Measurements from ENCODE around the gene ACAD11. TPM values are rescaled to one million over a fixed set of nuclear protein-coding genes. Genes with fewer than 3 reads are reported as not detected.
"Not testable (repeated sequence)": the region's sequence is repeated elsewhere in the genome, so short reads cannot be mapped to it uniquely, and the experiment has no call there.

Gene ACAD11
- polyA plus RNA-seq, 4 donors = 4.9 to 55.0 (median 42.2) TPM

DNA sequence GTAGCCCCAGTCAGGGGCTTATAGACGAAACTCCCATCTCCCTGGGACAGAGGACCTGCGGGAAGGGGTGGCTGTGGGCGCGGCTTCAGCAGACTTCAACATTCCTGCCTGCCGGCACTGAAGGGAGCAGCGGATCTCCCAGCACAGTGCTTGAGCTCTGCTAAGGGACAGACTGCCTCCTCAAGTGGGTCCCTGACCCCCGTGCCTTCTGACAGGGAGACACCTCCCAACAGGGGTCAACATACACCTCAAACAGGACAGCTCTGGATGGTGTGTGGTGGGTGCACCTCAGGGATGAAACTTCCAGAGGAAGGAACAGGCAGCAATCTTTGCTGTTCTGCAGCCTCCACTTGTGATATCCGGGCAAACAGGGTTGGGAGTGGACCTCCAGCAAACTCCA is 53.0 kb downstream of the ACAD11 start:
- H3K9me3 ChIP-seq (ENCODE audit: control insufficient read depth in 2 of 2, insufficient read depth in 1 of 2, low read depth in 1 of 2, low read length in 1 of 2); DNase-seq; H3K27ac ChIP-seq (ENCODE audit: low read depth in 1 of 3, low read length in 2 of 3); H3K4me3 ChIP-seq (ENCODE audit: low read depth in 1 of 3, low read length in 3 of 3); FAIRE-seq; H3K27me3 ChIP-seq (ENCODE audit: control insufficient read depth in 3 of 3, insufficient read depth in 3 of 3, low read length in 3 of 3); H3K4me1 ChIP-seq (ENCODE audit: control insufficient read depth in 3 of 3, insufficient read depth in 2 of 3, low read depth in 1 of 3, low read length in 2 of 3); H3K36me3 ChIP-seq (ENCODE audit: control insufficient read depth in 3 of 3, insufficient read depth in 2 of 3, low read depth in 1 of 3, low read length in 3 of 3): not testable (repeated sequence)
- WGBS, 3 donors = 84 to 98% (median 97%) methylated on average over 8 of the region's 8 CpGs

DNA sequence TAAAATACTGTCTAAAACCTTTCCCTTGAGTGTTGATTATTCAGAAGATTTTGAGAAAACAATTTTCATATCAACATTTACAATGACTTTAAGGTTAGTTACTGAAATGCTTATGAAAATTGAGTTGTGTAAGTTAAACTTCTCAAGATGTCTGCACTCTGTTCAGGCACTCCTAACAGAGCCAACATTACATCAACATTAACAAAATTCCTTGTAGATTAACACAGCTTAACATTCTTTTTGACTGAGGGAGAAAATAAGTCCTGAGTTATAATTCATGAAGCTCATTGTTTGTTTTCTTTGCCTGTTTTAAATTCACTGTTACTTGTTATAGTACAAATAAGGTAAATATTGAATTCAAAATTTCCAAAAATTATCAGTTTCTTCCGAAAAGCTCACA is 53.5 kb downstream of the ACAD11 start:
- Histone ChIP-seq H3K9me3 (ENCODE audit: control insufficient read depth in 2 of 2, insufficient read depth in 1 of 2, low read depth in 1 of 2, low read length in 1 of 2) (no peaks in the 10 kb centered on the region), H3K27me3 (ENCODE audit: control insufficient read depth in 3 of 3, insufficient read depth in 3 of 3, low read length in 3 of 3) (no peaks in the 10 kb centered on the region), H3K4me1 (ENCODE audit: control insufficient read depth in 3 of 3, insufficient read depth in 2 of 3, low read depth in 1 of 3, low read length in 2 of 3) (no peaks in the 10 kb centered on the region), H3K4me3 (ENCODE audit: low read depth in 1 of 3, low read length in 3 of 3) (no peak overlapping the region), H3K36me3 (ENCODE audit: control insufficient read depth in 3 of 3, insufficient read depth in 2 of 3, low read depth in 1 of 3, low read length in 3 of 3) (peaks cover 0 to 10% (median 2%) of the 10 kb centered on the region in 3 donors), H3K27ac (ENCODE audit: low read depth in 1 of 3, low read length in 2 of 3) (no peak overlapping the region)
- WGBS, 3 donors = 67 to 97% (median 89%) methylated on average over 1 of the region's 1 CpG
- DNase-seq (no peak), FAIRE-seq (no peak)

DNA sequence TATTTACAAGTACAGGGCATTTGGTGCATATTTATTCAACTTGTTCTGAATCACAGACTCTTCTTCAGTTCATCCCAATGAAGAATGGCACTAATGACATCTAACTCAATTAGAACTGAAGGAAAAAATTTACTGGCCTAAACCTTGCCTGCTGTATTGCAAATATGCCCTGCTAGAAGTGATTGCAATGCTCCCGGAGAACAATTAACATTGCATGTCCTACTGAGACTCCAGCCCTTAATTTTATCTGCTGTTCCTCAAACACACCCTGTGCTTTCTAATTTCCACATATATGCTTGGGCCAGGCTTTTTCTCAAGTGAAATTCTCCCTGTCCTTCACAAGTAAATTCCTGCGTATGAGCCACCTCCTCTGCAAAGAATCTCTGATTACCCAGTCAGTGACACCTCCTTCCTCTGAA is 54.2 kb downstream of the ACAD11 start:
- H3K27me3 ChIP-seq (ENCODE audit: control insufficient read depth in 3 of 3, insufficient read depth in 3 of 3, low read length in 3 of 3) = no peaks in the 10 kb centered on the region
- H3K4me3 ChIP-seq (ENCODE audit: low read depth in 1 of 3, low read length in 3 of 3) = no peak overlapping the region
- 82 to 94% (median 89%) methylated on average over 2 of the region's 2 CpGs for WGBS, 3 donors
- no peaks in the 10 kb centered on the region for H3K4me1 ChIP-seq (ENCODE audit: control insufficient read depth in 3 of 3, insufficient read depth in 2 of 3, low read depth in 1 of 3, low read length in 2 of 3)
- H3K27ac ChIP-seq (ENCODE audit: low read depth in 1 of 3, low read length in 2 of 3) = no peak overlapping the region
- DNase-seq (no peak), FAIRE-seq (no peak)
- H3K9me3 ChIP-seq (ENCODE audit: control insufficient read depth in 2 of 2, insufficient read depth in 1 of 2, low read depth in 1 of 2, low read length in 1 of 2) = no peaks in the 10 kb centered on the region
- H3K36me3 ChIP-seq (ENCODE audit: control insufficient read depth in 3 of 3, insufficient read depth in 2 of 3, low read depth in 1 of 3, low read length in 3 of 3) = peaks cover 0 to 10% (median 2%) of the 10 kb centered on the region in 3 donors

DNA sequence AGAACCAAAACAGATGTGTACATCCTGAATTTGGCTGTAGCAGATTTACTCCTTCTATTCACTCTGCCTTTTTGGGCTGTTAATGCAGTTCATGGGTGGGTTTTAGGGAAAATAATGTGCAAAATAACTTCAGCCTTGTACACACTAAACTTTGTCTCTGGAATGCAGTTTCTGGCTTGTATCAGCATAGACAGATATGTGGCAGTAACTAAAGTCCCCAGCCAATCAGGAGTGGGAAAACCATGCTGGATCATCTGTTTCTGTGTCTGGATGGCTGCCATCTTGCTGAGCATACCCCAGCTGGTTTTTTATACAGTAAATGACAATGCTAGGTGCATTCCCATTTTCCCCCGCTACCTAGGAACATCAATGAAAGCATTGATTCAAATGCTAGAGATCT is 59.0 kb downstream of the ACAD11 start:
- H3K4me3 ChIP-seq (ENCODE audit: low read depth in 1 of 3, low read length in 3 of 3); H3K27me3 ChIP-seq (ENCODE audit: control insufficient read depth in 3 of 3, insufficient read depth in 3 of 3, low read length in 3 of 3); FAIRE-seq; H3K9me3 ChIP-seq (ENCODE audit: control insufficient read depth in 2 of 2, insufficient read depth in 1 of 2, low read depth in 1 of 2, low read length in 1 of 2); H3K27ac ChIP-seq (ENCODE audit: low read depth in 1 of 3, low read length in 2 of 3); DNase-seq; H3K4me1 ChIP-seq (ENCODE audit: control insufficient read depth in 3 of 3, insufficient read depth in 2 of 3, low read depth in 1 of 3, low read length in 2 of 3): not testable (repeated sequence)
- H3K36me3 ChIP-seq (ENCODE audit: control insufficient read depth in 3 of 3, insufficient read depth in 2 of 3, low read depth in 1 of 3, low read length in 3 of 3) = peaks cover 0 to 13% (median 2%) of the 10 kb centered on the region in 3 donors
- WGBS, 3 donors = no CpG with 5 or more reads among the region's 1 CpG

DNA sequence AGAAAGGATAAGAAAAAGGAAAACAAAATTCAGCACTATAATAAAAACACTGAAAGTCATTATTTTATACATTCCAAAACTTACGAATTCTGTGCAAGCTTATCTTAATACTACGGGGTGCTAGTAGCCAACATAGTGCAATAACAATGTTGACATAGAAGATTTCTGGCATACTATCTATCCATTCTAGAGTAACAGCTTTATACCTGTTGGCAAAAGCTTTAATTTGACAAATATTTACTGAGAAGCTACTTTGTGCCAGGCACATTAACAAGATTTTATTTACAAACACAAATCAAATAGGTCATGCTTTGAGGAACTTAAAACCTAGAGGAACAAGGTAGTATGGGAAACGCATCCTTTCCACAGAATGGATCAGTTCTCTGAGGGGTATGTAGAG is 61.4 kb downstream of the ACAD11 start:
- WGBS, 3 donors = 21 to 65% (median 39%) methylated on average over 3 of the region's 3 CpGs
- no peak overlapping the region for H3K27ac ChIP-seq (ENCODE audit: low read depth in 1 of 3, low read length in 2 of 3)
- peaks cover 0 to 6% (median 0%) of the 10 kb centered on the region in 3 donors for H3K4me1 ChIP-seq (ENCODE audit: control insufficient read depth in 3 of 3, insufficient read depth in 2 of 3, low read depth in 1 of 3, low read length in 2 of 3)
- FAIRE-seq = no peak
- DNase-seq = no peak
- H3K4me3 ChIP-seq (ENCODE audit: low read depth in 1 of 3, low read length in 3 of 3) = peak overlapping the region in 1 of 3 donors; percentile 1
- H3K36me3 ChIP-seq (ENCODE audit: control insufficient read depth in 3 of 3, insufficient read depth in 2 of 3, low read depth in 1 of 3, low read length in 3 of 3) = peaks cover 0 to 13% (median 1%) of the 10 kb centered on the region in 3 donors
- peaks cover 0 to 2% of the 10 kb centered on the region in 2 donors for H3K9me3 ChIP-seq (ENCODE audit: control insufficient read depth in 2 of 2, insufficient read depth in 1 of 2, low read depth in 1 of 2, low read length in 1 of 2)
- H3K27me3 ChIP-seq (ENCODE audit: control insufficient read depth in 3 of 3, insufficient read depth in 3 of 3, low read length in 3 of 3) = no peaks in the 10 kb centered on the region

DNA sequence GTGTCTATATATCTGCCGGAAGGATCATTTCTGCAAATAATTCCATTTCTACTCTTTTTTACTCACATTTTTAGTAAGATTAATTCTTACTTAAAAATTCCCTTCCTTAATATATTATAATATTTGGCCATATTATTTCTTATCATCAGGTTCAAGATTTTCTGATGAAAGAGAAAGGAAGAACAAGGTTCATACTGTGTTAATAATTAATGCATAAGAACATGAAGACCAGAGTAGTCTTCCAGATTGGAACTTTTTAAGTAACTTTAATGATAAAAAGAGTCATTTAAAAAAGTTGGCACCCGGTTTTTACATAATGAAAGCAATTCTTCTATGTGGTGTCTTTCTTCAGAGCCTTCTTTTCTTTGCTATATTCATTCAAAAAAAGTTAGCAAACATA is 61.9 kb downstream of the ACAD11 start:
- peaks cover 0 to 10% (median 1%) of the 10 kb centered on the region in 3 donors for H3K36me3 ChIP-seq (ENCODE audit: control insufficient read depth in 3 of 3, insufficient read depth in 2 of 3, low read depth in 1 of 3, low read length in 3 of 3)
- peak; percentile 14 to 33 for DNase-seq
- WGBS, 3 donors = 21 to 59% (median 34%) methylated on average over 2 of the region's 2 CpGs
- H3K27me3 ChIP-seq (ENCODE audit: control insufficient read depth in 3 of 3, insufficient read depth in 3 of 3, low read length in 3 of 3) = no peaks in the 10 kb centered on the region
- peak overlapping the region in 1 of 3 donors; percentile 28 for H3K27ac ChIP-seq (ENCODE audit: low read depth in 1 of 3, low read length in 2 of 3)
- peaks cover 0 to 2% of the 10 kb centered on the region in 2 donors for H3K9me3 ChIP-seq (ENCODE audit: control insufficient read depth in 2 of 2, insufficient read depth in 1 of 2, low read depth in 1 of 2, low read length in 1 of 2)
- peaks cover 0 to 6% (median 0%) of the 10 kb centered on the region in 3 donors for H3K4me1 ChIP-seq (ENCODE audit: control insufficient read depth in 3 of 3, insufficient read depth in 2 of 3, low read depth in 1 of 3, low read length in 2 of 3)
- no peak overlapping the region for H3K4me3 ChIP-seq (ENCODE audit: low read depth in 1 of 3, low read length in 3 of 3)
- FAIRE-seq = peak; percentile 92

DNA sequence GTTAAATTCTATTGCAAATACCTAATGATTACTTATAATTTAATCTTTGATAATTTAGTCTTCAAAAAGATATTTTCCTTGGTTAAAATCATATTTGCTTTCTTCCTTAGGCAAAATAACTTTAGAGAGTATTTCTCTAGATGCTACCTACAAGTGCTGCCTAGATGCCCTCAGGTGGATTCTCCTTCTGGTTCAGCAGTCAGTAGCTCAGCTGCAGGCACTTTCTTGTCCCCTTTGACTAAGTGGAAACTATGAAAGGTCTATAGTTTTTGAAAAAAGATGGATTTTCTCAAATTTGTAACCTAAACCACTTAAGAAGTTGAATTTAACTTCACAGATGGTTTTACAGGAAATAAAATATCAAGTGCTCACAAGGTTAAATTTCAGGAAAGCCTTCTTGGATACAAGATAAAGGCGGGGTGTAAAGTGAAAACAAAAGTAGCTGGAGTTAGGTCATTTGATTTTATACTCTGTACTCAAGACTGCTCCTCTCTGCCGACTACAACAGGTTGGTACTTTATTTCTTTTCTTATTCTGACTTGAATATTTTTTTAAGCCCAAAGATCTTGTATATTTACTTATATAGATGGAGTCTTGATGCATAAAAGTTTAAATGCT is 62.7 kb downstream of the ACAD11 start, which contains the start of gene ACKR4:
Gene ACKR4 (plus strand): TSS at position 455 of the 618 bp plus-strand sequence. CDS start 3,128 bp downstream, outside the sequence.
- H3K4me3 ChIP-seq (ENCODE audit: low read depth in 1 of 3, low read length in 3 of 3) = no peak within 1 kb of the TSS
- no peaks in the 10 kb centered on the region for H3K27me3 ChIP-seq (ENCODE audit: control insufficient read depth in 3 of 3, insufficient read depth in 3 of 3, low read length in 3 of 3)
- peak within 1 kb of the TSS in 2 of 3 donors; percentile 28 to 32 for H3K27ac ChIP-seq (ENCODE audit: low read depth in 1 of 3, low read length in 2 of 3)
- WGBS, 3 donors = 8 to 44% (median 34%) methylated on average over 2 of the region's 2 CpGs
- H3K36me3 ChIP-seq (ENCODE audit: control insufficient read depth in 3 of 3, insufficient read depth in 2 of 3, low read depth in 1 of 3, low read length in 3 of 3) = peaks cover 0 to 9% (median 1%) of the 10 kb centered on the region in 3 donors
- peaks cover 0 to 2% of the 10 kb centered on the region in 2 donors for H3K9me3 ChIP-seq (ENCODE audit: control insufficient read depth in 2 of 2, insufficient read depth in 1 of 2, low read depth in 1 of 2, low read length in 1 of 2)
- FAIRE-seq (peak; percentile 73), DNase-seq (peak; percentile 41 to 76)
- peaks cover 0 to 6% (median 0%) of the 10 kb centered on the region in 3 donors for H3K4me1 ChIP-seq (ENCODE audit: control insufficient read depth in 3 of 3, insufficient read depth in 2 of 3, low read depth in 1 of 3, low read length in 2 of 3)

DNA sequence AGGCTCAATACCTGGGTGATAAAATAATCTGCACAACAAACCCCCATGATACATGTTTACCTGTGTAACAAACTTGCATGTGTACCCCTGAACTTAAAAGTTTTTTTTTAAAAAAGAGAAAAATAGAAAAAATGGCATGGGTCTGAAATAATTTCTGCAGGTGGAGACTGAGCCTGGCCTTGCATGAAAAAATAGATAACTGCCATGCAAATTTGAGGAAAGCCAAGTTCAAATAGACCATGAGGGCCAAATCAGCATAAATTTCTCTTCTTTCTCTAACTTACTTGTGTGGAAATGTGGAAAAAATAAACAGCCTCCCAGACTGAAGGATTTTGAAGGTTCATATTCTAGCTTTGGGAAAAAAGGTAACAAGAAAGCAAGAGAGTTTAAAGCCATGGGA is 63.3 kb downstream of the ACAD11 start:
- peaks cover 0 to 2% of the 10 kb centered on the region in 2 donors for H3K9me3 ChIP-seq (ENCODE audit: control insufficient read depth in 2 of 2, insufficient read depth in 1 of 2, low read depth in 1 of 2, low read length in 1 of 2)
- no peak overlapping the region for H3K4me3 ChIP-seq (ENCODE audit: low read depth in 1 of 3, low read length in 3 of 3)
- FAIRE-seq = no peak
- no peaks in the 10 kb centered on the region for H3K27me3 ChIP-seq (ENCODE audit: control insufficient read depth in 3 of 3, insufficient read depth in 3 of 3, low read length in 3 of 3)
- H3K36me3 ChIP-seq (ENCODE audit: control insufficient read depth in 3 of 3, insufficient read depth in 2 of 3, low read depth in 1 of 3, low read length in 3 of 3) = peaks cover 0 to 12% (median 1%) of the 10 kb centered on the region in 3 donors
- peaks cover 0 to 6% (median 0%) of the 10 kb centered on the region in 3 donors for H3K4me1 ChIP-seq (ENCODE audit: control insufficient read depth in 3 of 3, insufficient read depth in 2 of 3, low read depth in 1 of 3, low read length in 2 of 3)
- no peak for DNase-seq
- no peak overlapping the region for H3K27ac ChIP-seq (ENCODE audit: low read depth in 1 of 3, low read length in 2 of 3)

DNA sequence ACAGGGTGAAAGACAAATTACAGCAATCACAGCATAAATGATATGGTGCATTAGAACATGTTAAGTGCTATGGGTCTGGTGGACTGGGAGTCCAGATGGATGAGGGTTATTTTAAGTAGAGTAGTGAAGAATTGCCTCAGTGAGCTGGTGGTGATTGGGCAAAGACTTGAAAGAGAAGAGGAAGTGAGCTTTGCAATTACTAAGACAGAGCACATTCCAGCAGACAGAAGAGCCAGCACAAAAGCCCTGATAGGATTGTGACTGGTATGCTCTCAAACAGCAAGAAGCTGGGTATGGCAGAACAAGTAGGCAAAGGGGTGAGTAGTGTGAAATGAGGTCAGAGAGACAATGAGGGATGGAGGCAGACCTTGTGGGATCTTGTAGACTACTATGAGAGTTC is 64.6 kb downstream of the ACAD11 start:
- H3K4me3 ChIP-seq (ENCODE audit: low read depth in 1 of 3, low read length in 3 of 3) = no peak overlapping the region
- no peak overlapping the region for H3K27ac ChIP-seq (ENCODE audit: low read depth in 1 of 3, low read length in 2 of 3)
- no peak for DNase-seq
- H3K9me3 ChIP-seq (ENCODE audit: control insufficient read depth in 2 of 2, insufficient read depth in 1 of 2, low read depth in 1 of 2, low read length in 1 of 2) = peaks cover 0 to 2% of the 10 kb centered on the region in 2 donors
- peaks cover 0 to 6% (median 0%) of the 10 kb centered on the region in 3 donors for H3K4me1 ChIP-seq (ENCODE audit: control insufficient read depth in 3 of 3, insufficient read depth in 2 of 3, low read depth in 1 of 3, low read length in 2 of 3)
- no peak for FAIRE-seq
- no peaks in the 10 kb centered on the region for H3K27me3 ChIP-seq (ENCODE audit: control insufficient read depth in 3 of 3, insufficient read depth in 3 of 3, low read length in 3 of 3)
- peaks cover 0 to 15% (median 1%) of the 10 kb centered on the region in 3 donors for H3K36me3 ChIP-seq (ENCODE audit: control insufficient read depth in 3 of 3, insufficient read depth in 2 of 3, low read depth in 1 of 3, low read length in 3 of 3)

All from small intestine (tissue), 7 donors.